Endothelial cell of umbilical vein (primary cell): ENCODE data around the gene ZFP14.
"Not testable (repeated sequence)": the region's sequence is repeated elsewhere in the genome, so short reads cannot be mapped to it uniquely, and the experiment has no call there.

Experiments
- POLR2AphosphoS5 ChIP-seq: IDR thresholded peaks from 2 replicates; pipeline ENCODE4 v1.6.1; 2012; ENCODE audit warnings: low read depth, mild to moderate bottlenecking, control low read depth, low read length, moderate library complexity; ENCODE audit not compliant: insufficient read depth
- TF ChIP-seq, protein P1 (sequence below), 2 donors: IDR thresholded peaks; 1 replicate in 1 of 2; 2 replicates in 1 of 2; pipeline ENCODE4 v1.5.1; 2011; ENCODE audit warnings: low read length in 2 of 2, mild to moderate bottlenecking in 2 of 2, moderate library complexity in 2 of 2, control low read depth in 1 of 2, inconsistent platforms in 1 of 2, low read depth in 1 of 2; ENCODE audit not compliant: insufficient read depth in 1 of 2; ENCODE audit errors: extremely low read depth in 1 of 2

DNA sequence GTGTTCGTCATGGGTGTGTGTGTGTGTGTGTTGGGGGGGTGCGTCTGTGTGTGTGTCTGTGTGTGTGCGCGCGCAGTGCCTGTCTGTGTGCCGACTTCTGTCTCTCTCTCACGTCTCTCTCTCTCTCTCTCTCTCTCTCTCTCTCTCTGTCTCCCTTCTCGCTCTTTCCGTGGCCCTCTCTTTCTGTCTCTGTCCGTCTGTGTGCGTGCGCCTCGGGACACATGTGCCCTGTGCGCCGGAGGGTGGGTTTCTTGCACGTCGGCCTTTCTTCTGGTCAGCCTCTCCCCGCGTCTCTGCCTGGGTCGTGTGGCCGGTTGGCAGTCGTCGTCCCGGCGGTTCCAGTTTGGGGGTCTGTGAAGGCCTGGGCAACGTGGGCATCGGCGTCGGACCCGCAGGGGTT lies 86.7 kb downstream of the ZFP14 start:
- TF ChIP-seq, protein P1, sequence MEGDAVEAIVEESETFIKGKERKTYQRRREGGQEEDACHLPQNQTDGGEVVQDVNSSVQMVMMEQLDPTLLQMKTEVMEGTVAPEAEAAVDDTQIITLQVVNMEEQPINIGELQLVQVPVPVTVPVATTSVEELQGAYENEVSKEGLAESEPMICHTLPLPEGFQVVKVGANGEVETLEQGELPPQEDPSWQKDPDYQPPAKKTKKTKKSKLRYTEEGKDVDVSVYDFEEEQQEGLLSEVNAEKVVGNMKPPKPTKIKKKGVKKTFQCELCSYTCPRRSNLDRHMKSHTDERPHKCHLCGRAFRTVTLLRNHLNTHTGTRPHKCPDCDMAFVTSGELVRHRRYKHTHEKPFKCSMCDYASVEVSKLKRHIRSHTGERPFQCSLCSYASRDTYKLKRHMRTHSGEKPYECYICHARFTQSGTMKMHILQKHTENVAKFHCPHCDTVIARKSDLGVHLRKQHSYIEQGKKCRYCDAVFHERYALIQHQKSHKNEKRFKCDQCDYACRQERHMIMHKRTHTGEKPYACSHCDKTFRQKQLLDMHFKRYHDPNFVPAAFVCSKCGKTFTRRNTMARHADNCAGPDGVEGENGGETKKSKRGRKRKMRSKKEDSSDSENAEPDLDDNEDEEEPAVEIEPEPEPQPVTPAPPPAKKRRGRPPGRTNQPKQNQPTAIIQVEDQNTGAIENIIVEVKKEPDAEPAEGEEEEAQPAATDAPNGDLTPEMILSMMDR (IDR thresholded peaks at IDR 0.05; ENCODE audit: extremely low read depth in 1 of 2, insufficient read depth in 1 of 2, low read depth in 1 of 2, low read length in 2 of 2) = not testable (repeated sequence)
- TF ChIP-seq POLR2AphosphoS5 = not testable (repeated sequence)
